HCT116 (cell line): ENCODE measurements around the gene GRM1. TPM values are rescaled to one million over a fixed set of nuclear protein-coding genes. Genes with fewer than 3 reads are reported as not detected.

Source experiments
- ATAC-seq: fragments of 200-7000 bp; cut with Tn5 transposase; 2 replicates; pipeline ENCODE4 v1.9.1; 2020; ENCODE audit warnings: mild to moderate bottlenecking, moderate library complexity
- BruUV-seq: library from RNA; stranded (reverse); fragments of 400-500 nt; replicated peaks from 2 replicates; lab custom pipeline; 2021; lab: Mats Ljungman, UMichigan
- CTCF ChIA-PET: fragments of 300-600 bp; sonication (Branson Sonifier 250); formaldehyde crosslinking; loops from one replicate; lab custom pipeline; 2021; ENCODE audit warnings: antibody characterized with exemption; lab: Charles Lee
- POLR2A ChIA-PET: fragments of 300-600, 350-600 bp; sonication (Branson Sonifier 250); formaldehyde crosslinking; loops from one replicate; lab custom pipeline; 2021; ENCODE audit warnings: antibody characterized with exemption; lab: Charles Lee
- RAD21 ChIA-PET, 2 experiments: fragments of 300-600 bp; sonication (Branson Sonifier 250); formaldehyde crosslinking; loops; one replicate each; lab custom pipeline; 2023; ENCODE audit warnings: low total read pairs in 2 of 2; ENCODE audit not compliant: uncharacterized antibody in 2 of 2, unreplicated experiment in 2 of 2, low non-redundant PET in 1 of 2; lab: Charles Lee
- DNase-seq: peaks from one replicate; pipeline ENCODE4 v3.0.0-alpha.2; 2010; ENCODE audit warnings: low read depth, low spot score
- H2AFZ ChIP-seq: fragments of 200-600 bp; shearing (Covaris generic), sonication (generic); 2 replicates; pipeline ENCODE4 v1.6.1; 2017; ENCODE audit warnings: low read depth, mixed run types, mixed read lengths, antibody characterized with exemption, low read length; ENCODE audit not compliant: poor library complexity, severe bottlenecking
- H3K27ac ChIP-seq: 2 replicates; pipeline ENCODE4 v1.5.1; 2012; ENCODE audit warnings: low read depth, low read length
- H3K27me3 ChIP-seq: fragments of 200-600 bp; sonication (generic); 2 replicates; pipeline ENCODE4 v1.6.1; 2016; ENCODE audit warnings: mixed run types, low read length, mixed read lengths; ENCODE audit not compliant: insufficient read depth
- H3K36me3 ChIP-seq, 2 experiments: fragments of 200-500 bp in 1 of 2; fragments of 200-600 bp in 1 of 2; sonication (Bioruptor generic) in 1 of 2; sonication (generic) in 1 of 2; 2 replicates each; pipeline versions ENCODE4 v1.5.1 to v1.6.1; 2014 to 2016; ENCODE audit warnings: low read length in 2 of 2, inconsistent platforms in 1 of 2, mixed read lengths in 1 of 2, mixed run types in 1 of 2; ENCODE audit not compliant: insufficient read depth in 2 of 2, control insufficient read depth in 1 of 2
- H3K4me1 ChIP-seq, 2 experiments: fragments of 200-600 bp in 1 of 2; sonication (generic) in 1 of 2; 2 replicates each; pipeline versions ENCODE4 v1.5.1 to v1.6.1; 2012 to 2017; ENCODE audit warnings: low read length in 2 of 2, inconsistent platforms in 1 of 2, mild to moderate bottlenecking in 1 of 2, mixed read lengths in 1 of 2, mixed run types in 1 of 2, moderate library complexity in 1 of 2; ENCODE audit not compliant: insufficient read depth in 2 of 2, control insufficient read depth in 1 of 2
- H3K4me2 ChIP-seq: fragments of 200-600 bp; sonication (generic); 2 replicates; pipeline ENCODE4 v1.6.1; 2017; ENCODE audit warnings: mixed run types, low read length, mixed read lengths
- H3K4me3 ChIP-seq, 2 experiments: fragments of 200-600 bp in 1 of 2; sonication (generic) in 1 of 2; replicated peaks in 1 of 2; 2 replicates each; pipeline ENCODE4 v1.5.1; 2011 to 2016; ENCODE audit warnings: low read length in 2 of 2, control low read depth in 1 of 2, low read depth in 1 of 2, mild to moderate bottlenecking in 1 of 2, mixed read lengths in 1 of 2, mixed run types in 1 of 2
- H3K79me2 ChIP-seq: fragments of 200-600 bp; sonication (generic); 2 replicates; pipeline ENCODE4 v1.6.1; 2017; ENCODE audit warnings: mild to moderate bottlenecking, mixed run types, low read length, moderate library complexity, mixed read lengths; ENCODE audit not compliant: insufficient read depth
- H3K9ac ChIP-seq: fragments of 200-600 bp; sonication (generic); 2 replicates; pipeline ENCODE4 v1.6.1; 2016; ENCODE audit warnings: low read length, mixed read lengths
- H3K9me2 ChIP-seq: fragments of 200-600 bp; sonication (generic), shearing (Covaris generic); 2 replicates; pipeline ENCODE4 v1.6.1; 2017; ENCODE audit warnings: mixed run types, mild to moderate bottlenecking, moderate library complexity; ENCODE audit not compliant: insufficient read depth
- H3K9me3 ChIP-seq, 2 experiments: fragments of 200-500 bp in 1 of 2; fragments of 200-600 bp in 1 of 2; sonication (Bioruptor generic) in 1 of 2; sonication (generic) in 1 of 2; 2 replicates each; pipeline ENCODE4 v1.6.1; 2014 to 2017; ENCODE audit warnings: low read length in 2 of 2, mixed read lengths in 2 of 2, inconsistent platforms in 1 of 2, low read depth in 1 of 2, mild to moderate bottlenecking in 1 of 2, mixed run types in 1 of 2, moderate library complexity in 1 of 2; ENCODE audit not compliant: control insufficient read depth in 1 of 2, insufficient read depth in 1 of 2
- H4K20me1 ChIP-seq: fragments of 200-600 bp; sonication (generic), shearing (Covaris generic); 2 replicates; pipeline ENCODE4 v1.6.1; 2017; ENCODE audit warnings: mixed run types, mild to moderate bottlenecking, moderate library complexity; ENCODE audit not compliant: insufficient read depth
- ATF3 ChIP-seq: IDR thresholded peaks from 2 replicates; pipeline ENCODE4 v1.6.1; 2012
- CBX3 ChIP-seq: IDR thresholded peaks from 2 replicates; pipeline ENCODE4 v1.6.1; 2012; ENCODE audit warnings: low read depth
- CEBPB ChIP-seq: IDR thresholded peaks from 2 replicates; pipeline ENCODE4 v1.6.1; 2012; ENCODE audit warnings: low read depth
- EGR1 ChIP-seq: IDR thresholded peaks from 2 replicates; pipeline ENCODE4 v1.6.1; 2012; ENCODE audit warnings: low read depth
- EZH2 ChIP-seq: fragments of 200-600 bp; sonication (generic); IDR thresholded peaks from 2 replicates; pipeline ENCODE4 v1.6.1; 2017; ENCODE audit warnings: antibody characterized with exemption, mixed run types
- EZH2phosphoT487 ChIP-seq: fragments of 200-600 bp; IDR thresholded peaks from 2 replicates; pipeline ENCODE4 v1.6.1; 2018; ENCODE audit warnings: antibody characterized with exemption, borderline replicate concordance
- FOSL1 ChIP-seq: IDR thresholded peaks from 2 replicates; pipeline ENCODE4 v1.6.1; 2012; ENCODE audit warnings: low read depth
- JUND ChIP-seq: IDR thresholded peaks from 2 replicates; pipeline ENCODE4 v1.6.1; 2012
- POLR2AphosphoS5 ChIP-seq: IDR thresholded peaks from 2 replicates; pipeline ENCODE4 v1.6.1; 2011; ENCODE audit warnings: mild to moderate bottlenecking, low read depth, low read length, moderate library complexity
- RAD21 ChIP-seq: IDR thresholded peaks from 2 replicates; pipeline ENCODE4 v1.6.1; 2012; ENCODE audit warnings: low read depth, mild to moderate bottlenecking
- REST ChIP-seq: IDR thresholded peaks from 2 replicates; pipeline ENCODE4 v1.6.1; 2012; ENCODE audit warnings: low read depth
- SIN3A ChIP-seq: IDR thresholded peaks from 2 replicates; pipeline ENCODE4 v1.6.1; 2012; ENCODE audit warnings: low read depth
- SP1 ChIP-seq: IDR thresholded peaks from 2 replicates; pipeline ENCODE4 v1.6.1; 2012; ENCODE audit warnings: low read depth
- SRF ChIP-seq: IDR thresholded peaks from 2 replicates; pipeline ENCODE4 v1.6.1; 2012; ENCODE audit warnings: low read depth
- TCF7L2 ChIP-seq: IDR thresholded peaks from 2 replicates; pipeline ENCODE4 v1.7.0; 2011; ENCODE audit warnings: borderline replicate concordance, inconsistent platforms; ENCODE audit not compliant: insufficient read depth, insufficient read length; ENCODE audit errors: extremely low read depth
- ZFX ChIP-seq: fragments of 450-650 bp; IDR thresholded peaks from 2 replicates; pipeline ENCODE4 v1.6.1; 2017
- ZNF274 ChIP-seq: fragments of 200-500 bp; sonication (Bioruptor generic); IDR thresholded peaks from 2 replicates; pipeline ENCODE4 v1.6.1; 2014; ENCODE audit warnings: mild to moderate bottlenecking, low read depth, low read length, inconsistent platforms
- intact Hi-C: fragments of 100-400 bp; cut with micrococcal nuclease; formaldehyde crosslinking; loops from 2 replicates; pipeline ENCODE4 v1.10.0; 2022
- total RNA-seq: library from RNA; stranded (reverse); gene quantifications from one replicate; pipeline ENCODE4 v1.2.1, GENCODE V29; 2021; ENCODE audit not compliant: unreplicated experiment
- TF ChIP-seq, protein P1 (sequence below): IDR thresholded peaks from 2 replicates; pipeline ENCODE4 v1.6.1; 2011; ENCODE audit warnings: mild to moderate bottlenecking, low read length, moderate library complexity; ENCODE audit not compliant: insufficient replicate concordance; ENCODE audit errors: extremely low read depth
- TF ChIP-seq, protein P2 (sequence below), 3 experiments: fragments of 200-600 bp in 1 of 3; sonication (generic) in 1 of 3; IDR thresholded peaks in 2 of 3; conservative IDR thresholded peaks in 1 of 3; 2 replicates each; pipeline ENCODE4 v1.5.1; 2012 to 2017; ENCODE audit warnings: low read depth in 2 of 3, low read length in 2 of 3, antibody characterized with exemption in 1 of 3, borderline replicate concordance in 1 of 3, control low read depth in 1 of 3, mild to moderate bottlenecking in 1 of 3, mixed read lengths in 1 of 3, mixed run types in 1 of 3, moderate library complexity in 1 of 3; ENCODE audit not compliant: insufficient read depth in 1 of 3

GRM1 gene
- total RNA-seq, 1 experiment from 2014 or later = not detected

DNA sequence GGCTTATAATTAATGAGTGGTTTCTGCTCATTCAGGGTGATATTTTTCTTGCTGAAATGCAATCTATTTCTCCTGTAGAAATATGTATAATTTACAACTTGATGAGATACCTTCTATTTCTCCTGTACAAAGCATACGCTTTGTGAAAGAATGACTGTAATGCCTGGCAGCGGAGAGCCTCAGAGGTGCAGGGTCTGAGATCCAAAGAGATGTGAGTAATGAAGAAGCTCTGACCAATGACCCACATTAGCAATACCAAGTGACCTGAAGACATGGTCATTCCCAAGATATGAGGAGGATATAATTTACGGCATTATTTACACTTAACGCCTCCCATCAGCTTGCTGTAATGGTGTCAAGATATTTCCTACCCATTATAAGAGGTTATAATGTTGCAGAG is 416.4 kb downstream of the GRM1 start:
- ChIA-PET RAD21 (no interaction called here), CTCF (no interaction called here)
- no peak for DNase-seq

More for the DNA sequence above, 416.4 kb downstream of the GRM1 start:
- ATAC-seq = no peak
- H3K27ac ChIP-seq = no peak overlapping the region
- H3K36me3 ChIP-seq = no peaks in the 10 kb centered on the region
- TF ChIP-seq, protein P1, sequence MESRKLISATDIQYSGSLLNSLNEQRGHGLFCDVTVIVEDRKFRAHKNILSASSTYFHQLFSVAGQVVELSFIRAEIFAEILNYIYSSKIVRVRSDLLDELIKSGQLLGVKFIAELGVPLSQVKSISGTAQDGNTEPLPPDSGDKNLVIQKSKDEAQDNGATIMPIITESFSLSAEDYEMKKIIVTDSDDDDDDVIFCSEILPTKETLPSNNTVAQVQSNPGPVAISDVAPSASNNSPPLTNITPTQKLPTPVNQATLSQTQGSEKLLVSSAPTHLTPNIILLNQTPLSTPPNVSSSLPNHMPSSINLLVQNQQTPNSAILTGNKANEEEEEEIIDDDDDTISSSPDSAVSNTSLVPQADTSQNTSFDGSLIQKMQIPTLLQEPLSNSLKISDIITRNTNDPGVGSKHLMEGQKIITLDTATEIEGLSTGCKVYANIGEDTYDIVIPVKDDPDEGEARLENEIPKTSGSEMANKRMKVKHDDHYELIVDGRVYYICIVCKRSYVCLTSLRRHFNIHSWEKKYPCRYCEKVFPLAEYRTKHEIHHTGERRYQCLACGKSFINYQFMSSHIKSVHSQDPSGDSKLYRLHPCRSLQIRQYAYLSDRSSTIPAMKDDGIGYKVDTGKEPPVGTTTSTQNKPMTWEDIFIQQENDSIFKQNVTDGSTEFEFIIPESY = no peak
- TF ChIP-seq ZNF274 (no peak), POLR2AphosphoS5 (no peak), EGR1 (no peak), SRF (no peak), CBX3 (no peak), RAD21 (no peak), REST (no peak), TCF7L2 (no peak), SP1 (no peak), EZH2phosphoT487 (no peak), CEBPB (no peak), ZFX (no peak), FOSL1 (no peak), JUND (no peak), SIN3A (no peak), EZH2 (no peak), ATF3 (no peak)
- TF ChIP-seq, protein P2, sequence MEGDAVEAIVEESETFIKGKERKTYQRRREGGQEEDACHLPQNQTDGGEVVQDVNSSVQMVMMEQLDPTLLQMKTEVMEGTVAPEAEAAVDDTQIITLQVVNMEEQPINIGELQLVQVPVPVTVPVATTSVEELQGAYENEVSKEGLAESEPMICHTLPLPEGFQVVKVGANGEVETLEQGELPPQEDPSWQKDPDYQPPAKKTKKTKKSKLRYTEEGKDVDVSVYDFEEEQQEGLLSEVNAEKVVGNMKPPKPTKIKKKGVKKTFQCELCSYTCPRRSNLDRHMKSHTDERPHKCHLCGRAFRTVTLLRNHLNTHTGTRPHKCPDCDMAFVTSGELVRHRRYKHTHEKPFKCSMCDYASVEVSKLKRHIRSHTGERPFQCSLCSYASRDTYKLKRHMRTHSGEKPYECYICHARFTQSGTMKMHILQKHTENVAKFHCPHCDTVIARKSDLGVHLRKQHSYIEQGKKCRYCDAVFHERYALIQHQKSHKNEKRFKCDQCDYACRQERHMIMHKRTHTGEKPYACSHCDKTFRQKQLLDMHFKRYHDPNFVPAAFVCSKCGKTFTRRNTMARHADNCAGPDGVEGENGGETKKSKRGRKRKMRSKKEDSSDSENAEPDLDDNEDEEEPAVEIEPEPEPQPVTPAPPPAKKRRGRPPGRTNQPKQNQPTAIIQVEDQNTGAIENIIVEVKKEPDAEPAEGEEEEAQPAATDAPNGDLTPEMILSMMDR (IDR thresholded peaks at IDR 0.05 in 2 of 3, conservative IDR thresholded peaks at IDR 0.05 in 1 of 3; ENCODE audit: borderline replicate concordance in 1 of 3, insufficient read depth in 1 of 3, low read depth in 2 of 3, low read length in 2 of 3) = no peak
- intact Hi-C loops = no loop called here
- H2AFZ ChIP-seq = no peak overlapping the region
- H3K9ac ChIP-seq = no peak overlapping the region
- no TSS peak for BruUV-seq
- no peak overlapping the region for H3K4me2 ChIP-seq
- no peaks in the 10 kb centered on the region for H3K9me2 ChIP-seq
- peaks cover 28% of the 10 kb centered on the region for H3K27me3 ChIP-seq
- H4K20me1 ChIP-seq = no peaks in the 10 kb centered on the region
- no peaks in the 10 kb centered on the region for H3K9me3 ChIP-seq
- POLR2A ChIA-PET = no interaction called here
- H3K79me2 ChIP-seq = no peaks in the 10 kb centered on the region
- no peak overlapping the region for H3K4me3 ChIP-seq
- no peaks in the 10 kb centered on the region for H3K4me1 ChIP-seq
